ENCODE measurements around the gene HOXC10. TPM values are rescaled to one million over a fixed set of nuclear protein-coding genes. Genes with fewer than 3 reads are reported as not detected.

HOXC10 gene
- total and polyA plus RNA-seq, 2 of the 8 experiments (the other 6 are each of a cell fraction or from before 2014, with no cell fraction given) = not detected

DNA sequence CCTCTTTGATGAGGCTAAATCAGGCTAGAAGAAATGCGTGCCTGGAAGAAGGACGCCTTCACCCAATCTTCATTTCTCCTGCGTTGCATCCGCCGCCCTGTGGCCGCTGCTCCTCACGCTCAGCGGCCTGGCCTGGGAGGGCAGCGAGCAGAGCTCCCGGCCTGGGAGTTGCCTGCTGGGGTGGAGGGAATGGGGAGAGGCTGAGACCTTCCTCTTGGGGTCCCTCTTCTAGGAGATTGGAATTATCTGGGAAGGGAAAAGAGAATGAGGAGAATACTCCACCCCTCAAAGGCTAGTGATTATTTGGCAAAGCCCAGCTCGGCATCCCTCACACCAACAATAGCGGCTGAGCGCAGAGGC, 32.6 kb upstream of the HOXC10 start:
- DNase-seq (ENCODE audit: low read depth in 1 of 2, low spot score in 2 of 2) (peak in 1 of 2 experiments; percentile 57), FAIRE-seq (no peak)
- no peak overlapping the region for H3K18ac ChIP-seq (ENCODE audit: extremely low read depth, low read length)
- H2BK20ac ChIP-seq (ENCODE audit: low read length) = no peak overlapping the region
- H2BK12ac ChIP-seq (ENCODE audit: low read depth, low read length) = no peak overlapping the region
- no peak overlapping the region for H4K5ac ChIP-seq (ENCODE audit: insufficient read length, low read depth, low read length)
- H2BK120ac ChIP-seq (replicated peaks; ENCODE audit: low read depth, low read length) = no peak overlapping the region
- H2AK5ac ChIP-seq (ENCODE audit: low read depth, low read length) = no peak overlapping the region
- H3K23me2 ChIP-seq (ENCODE audit: low read depth, low read length) = no peaks in the 10 kb centered on the region
- H3K79me1 ChIP-seq (ENCODE audit: low read depth, low read length) = no peaks in the 10 kb centered on the region
- no peak overlapping the region for H2BK5ac ChIP-seq (ENCODE audit: low read depth, low read length)
- no peak overlapping the region for H4K91ac ChIP-seq (replicated peaks; ENCODE audit: insufficient read length, low read length)
- H3K14ac ChIP-seq (ENCODE audit: insufficient read length) = no peak overlapping the region
- ChIA-PET POLR2A (ENCODE audit: partially characterized antibody) (interaction anchor here (1.1 to 3.2 kb wide), 3 partner anchors 9 to 14 kb away, joined by 3 to 12 read pairs (median 9); partner anchors contain the start of gene HOXC13), CTCF (ENCODE audit: partially characterized antibody) (interaction anchor here (0.6 to 5.6 kb wide), 18 partner anchors 9 to 904 kb away, joined by 3 to 40 read pairs (median 5); partner anchors contain the start of genes CISTR, HOXC10 and HOXC11)
- H3K27ac ChIP-seq (ENCODE audit: low read depth, low read length) = no peak overlapping the region
- no peak overlapping the region for H3K4me2 ChIP-seq (ENCODE audit: insufficient read depth in 1 of 2, low read depth in 2 of 2, low read length in 2 of 2)
- no peak overlapping the region for H3K56ac ChIP-seq (replicated peaks; ENCODE audit: insufficient read length, low read depth, low read length)
- no peak overlapping the region for H4K8ac ChIP-seq (ENCODE audit: extremely low read depth, insufficient read depth, low read length)
- peaks cover 100% of the 10 kb centered on the region in 4 experiments for H3K27me3 ChIP-seq (replicated peaks in 1 of 4; ENCODE audit: control insufficient read depth in 3 of 4, extremely low read depth in 1 of 4, insufficient read depth in 3 of 4, low read length in 3 of 4)
- H3K23ac ChIP-seq (ENCODE audit: insufficient read length) = no peak overlapping the region
- no peaks in the 10 kb centered on the region for H3K79me2 ChIP-seq (ENCODE audit: control insufficient read depth in 1 of 2, insufficient read depth in 2 of 2, low read length in 2 of 2)
- no peak overlapping the region for H2BK15ac ChIP-seq (ENCODE audit: low read length)
- H3K36me3 ChIP-seq (ENCODE audit: control insufficient read depth in 2 of 4, insufficient read depth in 4 of 4, low read length in 3 of 4) = peaks cover 0 to 9% (median 0%) of the 10 kb centered on the region in 4 experiments; a peak in 1 of 8 replicates
- peaks cover 0 to 19% (median 4%) of the 10 kb centered on the region in 4 experiments; a peak in 6 of 7 replicates for H3K4me1 ChIP-seq (replicated peaks in 1 of 4; ENCODE audit: control insufficient read depth in 3 of 4, insufficient read depth in 4 of 4, low read length in 3 of 4)
- no peaks in the 10 kb centered on the region; a peak in 1 of 4 replicates for H3K9me3 ChIP-seq (ENCODE audit: insufficient read depth in 2 of 2, low read depth in 1 of 2, low read length in 1 of 2)
- no peak overlapping the region for H3K4ac ChIP-seq (replicated peaks; ENCODE audit: insufficient read length, low read depth, low read length)
- WGBS, 2 experiments (ENCODE audit: extremely low coverage in 1 of 2, insufficient coverage in 1 of 2, insufficient read length in 1 of 2, insufficient replicate concordance in 2 of 2, low coverage in 1 of 2, low lambda C conversion rate in 2 of 2, missing lambda C conversion rate in 1 of 2) = 8% methylated on average over 13 of the region's 13 CpGs; no CpG with 5 or more reads in 1 of the 2 experiments
- no peak overlapping the region for H2AFZ ChIP-seq (ENCODE audit: low read length)
- no peak for TF ChIP-seq BRCA1 (IDR thresholded peaks at IDR 0.05; ENCODE audit: low read depth, low read length)
- no peak for TF ChIP-seq JUN (IDR thresholded peaks at IDR 0.05; ENCODE audit: low read depth, low read length)
- TF ChIP-seq RAD21 (IDR thresholded peaks at IDR 0.05 in 1 of 2, conservative IDR thresholded peaks at IDR 0.05 in 1 of 2; ENCODE audit: low read depth in 2 of 2, low read length in 2 of 2) = peak; percentile 6; a peak in 1 of 4 replicates
- peak; percentile 53 for TF ChIP-seq EZH2 (IDR thresholded peaks at IDR 0.05; ENCODE audit: low read depth, low read length, severe bottlenecking)
- TF ChIP-seq TAF1 (IDR thresholded peaks at IDR 0.05; ENCODE audit: low read depth, low read length) = no peak
- TF ChIP-seq, protein P1, sequence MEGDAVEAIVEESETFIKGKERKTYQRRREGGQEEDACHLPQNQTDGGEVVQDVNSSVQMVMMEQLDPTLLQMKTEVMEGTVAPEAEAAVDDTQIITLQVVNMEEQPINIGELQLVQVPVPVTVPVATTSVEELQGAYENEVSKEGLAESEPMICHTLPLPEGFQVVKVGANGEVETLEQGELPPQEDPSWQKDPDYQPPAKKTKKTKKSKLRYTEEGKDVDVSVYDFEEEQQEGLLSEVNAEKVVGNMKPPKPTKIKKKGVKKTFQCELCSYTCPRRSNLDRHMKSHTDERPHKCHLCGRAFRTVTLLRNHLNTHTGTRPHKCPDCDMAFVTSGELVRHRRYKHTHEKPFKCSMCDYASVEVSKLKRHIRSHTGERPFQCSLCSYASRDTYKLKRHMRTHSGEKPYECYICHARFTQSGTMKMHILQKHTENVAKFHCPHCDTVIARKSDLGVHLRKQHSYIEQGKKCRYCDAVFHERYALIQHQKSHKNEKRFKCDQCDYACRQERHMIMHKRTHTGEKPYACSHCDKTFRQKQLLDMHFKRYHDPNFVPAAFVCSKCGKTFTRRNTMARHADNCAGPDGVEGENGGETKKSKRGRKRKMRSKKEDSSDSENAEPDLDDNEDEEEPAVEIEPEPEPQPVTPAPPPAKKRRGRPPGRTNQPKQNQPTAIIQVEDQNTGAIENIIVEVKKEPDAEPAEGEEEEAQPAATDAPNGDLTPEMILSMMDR (IDR thresholded peaks at IDR 0.05; ENCODE audit: control extremely low read depth in 1 of 3, insufficient read depth in 1 of 3, low read depth in 1 of 3, low read length in 3 of 3) = peak in 2 of 3 experiments; percentile 12 to 29; a peak in 1 of 4 replicates
- peak; percentile 4 for TF ChIP-seq RNF2 (IDR thresholded peaks at IDR 0.05; ENCODE audit: borderline replicate concordance, low read depth, low read length, missing control alignments, poor library complexity, severe bottlenecking)
- TF ChIP-seq SUZ12 (IDR thresholded peaks at IDR 0.05; ENCODE audit: low read length) = 0 out of 2 replicates have a peak, but pooled peaks have one; percentile 27
- no peak for TF ChIP-seq ASH2L (IDR thresholded peaks at IDR 0.05; ENCODE audit: low read length)
- no peak overlapping the region for H3K4me3 ChIP-seq (ENCODE audit: extremely low read depth in 1 of 4, insufficient read depth in 2 of 4, low read depth in 3 of 4, low read length in 4 of 4)
- peaks cover 27 to 49% of the 10 kb centered on the region in 2 experiments for H4K20me1 ChIP-seq (replicated peaks in 1 of 2; ENCODE audit: control insufficient read depth in 1 of 2, insufficient read depth in 2 of 2, low read length in 2 of 2)
- H3K9ac ChIP-seq (replicated peaks in 1 of 4; ENCODE audit: extremely low read depth in 1 of 4, low read depth in 3 of 4, low read length in 3 of 4) = no peak overlapping the region
